Activated T-cell treated with anti-CD3 and anti-CD28 coated beads, Interleukin-2, amount 50 U/mL, for 4 hours (primary cell): Measurements from ENCODE around the gene ANKRD39. TPM values are rescaled to one million over a fixed set of nuclear protein-coding genes. Genes with fewer than 3 reads are reported as not detected.
A peak's percentile ranks its signal among the peaks of the same experiment; 100 is the strongest.
"Not testable (repeated sequence)": the region's sequence is repeated elsewhere in the genome, so short reads cannot be mapped to it uniquely, and the experiment has no call there.

Experiments
- ATAC-seq, 2 donors: fragments of 200-7000 bp; cut with Tn5 transposase; one replicate each; pipeline ENCODE4 v1.10.0; 2021
- DNase-seq: peaks from one replicate; pipeline ENCODE4 v3.0.0-alpha.2; 2020
- H3K27me3 Mint-ChIP-seq: one replicate; pipeline ENCODE4 v1.8.0; 2021; ENCODE audit warnings: low read depth, mixed read lengths
- H3K36me3 Mint-ChIP-seq: one replicate; pipeline ENCODE4 v1.8.0; 2022; ENCODE audit warnings: mixed read lengths; ENCODE audit not compliant: insufficient read depth
- H3K4me1 Mint-ChIP-seq: one replicate; pipeline ENCODE4 v1.8.0; 2021; ENCODE audit warnings: low read depth, mixed read lengths
- H3K4me3 Mint-ChIP-seq: one replicate; pipeline ENCODE4 v1.8.0; 2021; ENCODE audit warnings: mild to moderate bottlenecking, moderate library complexity, mixed read lengths
- H3K9me3 Mint-ChIP-seq: one replicate; pipeline ENCODE4 v1.8.0; 2021; ENCODE audit warnings: mixed read lengths
- total RNA-seq, 3 donors: library from RNA; stranded (reverse); gene quantifications; one replicate each; pipeline ENCODE4 v1.2.1, GENCODE V29; 2021

ANKRD39 gene
- total RNA-seq, 3 donors from 2014 or later: 42.4 to 44.4 (median 44.3) TPM

DNA sequence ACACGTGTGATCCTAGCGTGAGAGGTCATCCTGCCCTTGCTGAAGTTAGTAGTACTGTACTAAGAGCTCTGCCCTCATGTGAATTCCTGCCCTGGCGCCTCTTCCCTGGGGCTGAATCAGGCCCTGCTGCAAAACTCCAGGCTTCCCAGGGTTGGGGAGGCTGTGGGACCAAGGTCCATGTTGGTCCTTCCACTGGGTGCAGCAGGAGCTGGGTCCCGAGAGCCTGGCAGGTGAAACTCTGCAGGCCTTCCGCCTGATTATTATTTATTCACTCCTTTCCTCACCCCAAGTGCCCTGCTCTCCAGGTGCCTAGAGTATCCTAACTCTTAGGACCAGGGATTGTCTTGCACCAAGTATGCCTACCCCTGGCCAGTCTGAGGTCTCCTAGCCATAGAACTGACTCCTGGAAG, 47.0 kb downstream of the ANKRD39 start:
- no peaks in the 10 kb centered on the region for H3K9me3 Mint-ChIP-seq
- no peak for DNase-seq
- no peak overlapping the region for H3K4me3 Mint-ChIP-seq
- H3K36me3 Mint-ChIP-seq: peaks cover 5% of the 10 kb centered on the region
- H3K27me3 Mint-ChIP-seq: no peaks in the 10 kb centered on the region
- ATAC-seq: no peak
- H3K4me1 Mint-ChIP-seq: peaks cover 34% of the 10 kb centered on the region

DNA sequence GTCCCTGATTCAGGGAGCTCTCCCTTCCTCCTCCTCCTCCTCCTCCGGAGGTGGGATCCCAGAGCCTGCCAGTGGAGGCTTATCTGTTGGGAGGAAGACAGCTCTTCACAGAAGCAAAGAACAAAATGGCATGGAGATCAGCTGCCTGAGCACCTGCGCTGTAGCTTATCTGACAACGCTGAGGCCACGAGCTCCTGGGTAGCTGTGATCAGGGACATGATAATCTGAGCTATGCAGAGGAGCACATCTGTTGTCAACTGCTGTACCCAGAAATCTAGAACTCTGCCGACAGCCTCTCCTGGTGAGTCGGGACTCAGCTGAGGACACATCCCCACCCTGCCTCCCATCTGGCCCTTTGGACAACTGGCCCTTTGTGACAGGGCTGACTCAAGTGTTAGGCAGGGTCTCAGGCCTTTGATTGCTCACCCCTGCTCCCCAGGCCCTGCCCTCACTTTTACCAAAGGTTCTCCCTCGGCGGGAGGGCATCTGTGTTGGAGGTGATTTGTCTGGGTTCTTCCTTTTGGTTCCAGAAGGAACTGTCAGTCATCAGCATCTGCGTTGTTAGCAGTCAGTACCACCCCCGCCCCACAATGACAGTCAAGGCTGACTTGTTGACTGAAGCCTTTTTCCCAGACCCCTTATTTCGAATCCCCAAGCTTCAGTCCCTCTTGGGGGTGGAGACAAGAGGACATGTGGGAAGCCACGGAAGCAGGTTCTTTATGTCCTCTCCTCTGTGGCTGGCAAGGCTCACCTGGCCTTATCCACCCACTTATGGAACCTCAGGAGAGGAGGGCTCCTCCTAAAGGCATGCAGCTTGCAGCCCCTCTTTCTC, 47.6 kb downstream of the ANKRD39 start:
- H3K27me3 Mint-ChIP-seq: no peaks in the 10 kb centered on the region
- peaks cover 30% of the 10 kb centered on the region for H3K4me1 Mint-ChIP-seq
- DNase-seq: no peak

DNA sequence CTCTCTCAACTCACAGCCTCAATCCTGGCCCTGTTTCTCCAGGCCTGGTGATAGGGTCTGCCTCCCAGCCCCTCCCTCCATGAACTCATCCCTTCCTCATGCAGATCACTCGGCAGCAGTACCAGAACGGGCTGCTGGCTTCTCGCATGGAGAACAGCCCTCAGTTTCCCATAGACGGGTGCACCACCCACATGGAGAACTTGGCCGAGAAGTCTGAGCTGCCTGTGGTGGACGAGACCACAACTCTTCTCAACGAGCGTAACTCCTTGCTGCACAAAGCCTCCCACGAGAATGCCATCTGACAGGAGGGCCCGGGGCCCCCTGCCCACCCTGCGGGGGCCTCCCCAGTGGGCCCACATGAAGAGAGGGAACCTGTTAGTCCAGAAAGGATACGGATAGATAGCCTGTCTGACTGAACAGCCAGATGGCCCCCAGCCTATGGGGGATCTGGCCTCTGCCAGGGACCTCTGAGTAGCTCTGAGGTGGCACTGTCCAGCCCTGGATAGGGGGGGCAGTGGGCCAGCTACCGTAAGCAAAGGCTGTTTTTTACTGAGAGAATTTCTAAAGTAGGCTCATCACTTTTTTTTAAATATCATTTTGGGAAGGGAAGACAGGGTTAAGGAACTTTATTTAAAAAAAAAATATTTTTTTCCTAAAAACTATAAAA, 48.5 kb downstream of the ANKRD39 start:
- DNase-seq (no peak), ATAC-seq (no peak)
- peaks cover 5% of the 10 kb centered on the region for H3K36me3 Mint-ChIP-seq

More for the DNA sequence above, 47.6 kb downstream of the ANKRD39 start:
- no peaks in the 10 kb centered on the region for H3K9me3 Mint-ChIP-seq
- no peak for ATAC-seq
- H3K4me3 Mint-ChIP-seq: no peak overlapping the region
- H3K36me3 Mint-ChIP-seq: peaks cover 5% of the 10 kb centered on the region

DNA sequence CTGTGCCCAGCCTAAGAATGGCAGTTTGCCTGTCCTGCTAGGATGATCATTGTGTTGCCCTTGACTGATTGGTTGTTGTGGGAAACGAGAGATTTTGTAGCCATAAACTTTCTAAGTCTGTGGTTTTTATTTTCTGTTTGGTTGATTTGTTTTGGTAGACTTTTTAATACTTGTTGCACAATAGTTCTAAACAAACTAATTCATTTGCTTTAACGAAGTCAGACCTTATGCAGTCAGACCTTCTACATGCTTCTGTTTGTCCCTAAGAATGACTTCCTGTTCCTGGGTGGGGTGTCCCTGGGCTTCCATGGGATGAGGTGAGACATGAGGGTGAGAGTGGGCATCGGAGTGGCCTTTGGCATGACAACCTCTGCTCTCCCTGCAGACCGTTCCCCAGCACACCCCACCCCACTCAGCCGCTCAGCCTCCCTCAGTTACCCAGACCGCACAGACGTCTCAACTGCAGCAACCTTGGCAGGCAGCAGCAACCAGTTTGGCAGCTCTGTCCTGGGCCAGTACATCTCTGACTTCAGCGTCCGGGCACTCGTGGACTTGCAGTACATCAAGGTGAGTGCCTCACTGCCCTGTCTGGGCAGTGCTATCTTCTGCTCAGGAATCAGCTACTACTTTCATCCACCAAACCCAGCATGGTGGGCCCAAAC, 49.5 kb downstream of the ANKRD39 start:
- peaks cover 5% of the 10 kb centered on the region for H3K36me3 Mint-ChIP-seq
- ATAC-seq: no peak
- no peak for DNase-seq
- H3K9me3 Mint-ChIP-seq: no peaks in the 10 kb centered on the region
- no peaks in the 10 kb centered on the region for H3K27me3 Mint-ChIP-seq
- no peak overlapping the region for H3K4me3 Mint-ChIP-seq
- peaks cover 29% of the 10 kb centered on the region for H3K4me1 Mint-ChIP-seq

More for the DNA sequence above, 48.5 kb downstream of the ANKRD39 start:
- Mint-ChIP-seq H3K9me3 (no peaks in the 10 kb centered on the region), H3K4me3 (no peak overlapping the region), H3K27me3 (no peaks in the 10 kb centered on the region), H3K4me1 (peaks cover 29% of the 10 kb centered on the region)

DNA sequence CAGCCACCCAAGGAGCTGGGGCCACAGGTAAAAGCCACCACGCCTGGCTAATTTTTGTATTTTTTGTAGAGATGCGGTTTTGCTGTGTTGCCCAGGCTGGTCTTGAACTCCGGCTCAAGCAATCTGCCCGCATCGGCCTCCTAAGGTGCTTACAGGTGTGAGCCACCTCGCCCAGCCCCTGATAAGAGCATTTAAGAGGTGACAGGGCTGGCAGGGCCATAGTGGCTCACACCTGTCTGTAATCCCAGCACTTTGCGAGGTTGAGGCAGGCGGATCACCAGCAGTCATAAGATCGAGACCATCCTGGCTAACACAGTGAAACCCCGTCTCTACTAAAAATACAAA, 50.7 kb downstream of the ANKRD39 start:
- no peak for DNase-seq
- no peak overlapping the region for H3K4me3 Mint-ChIP-seq

DNA sequence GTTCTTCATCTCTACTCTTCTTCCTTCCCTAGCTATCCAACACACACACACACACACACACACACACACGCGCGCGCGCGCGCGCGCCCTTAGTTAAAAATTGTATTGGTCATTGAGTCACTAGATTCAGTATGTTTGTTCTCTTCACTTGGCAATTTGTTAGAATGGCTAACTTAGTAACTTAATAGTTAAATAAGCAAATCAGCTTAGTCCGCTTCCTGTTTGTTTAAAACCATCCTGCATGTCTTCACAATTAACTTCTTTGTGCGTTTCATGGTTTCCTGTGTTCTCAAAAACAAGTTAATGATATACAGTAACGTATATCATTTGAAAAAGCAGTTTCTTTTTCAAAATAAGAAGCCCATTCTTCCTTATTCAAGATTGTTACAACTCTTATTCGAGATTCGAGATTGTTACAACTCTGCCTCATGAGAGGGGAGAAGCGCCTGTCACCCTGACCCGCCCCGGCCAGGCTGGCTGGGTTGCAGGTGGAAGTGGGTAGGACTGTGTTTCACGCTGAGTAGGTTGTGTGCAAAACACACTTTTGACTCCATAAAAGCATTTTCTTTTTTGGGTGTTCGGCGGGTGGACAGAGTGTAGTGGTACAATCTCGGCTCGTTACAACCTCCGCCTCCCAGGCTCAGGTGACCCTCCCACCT, 51.2 kb downstream of the ANKRD39 start:
- peaks cover 1% of the 10 kb centered on the region for H3K36me3 Mint-ChIP-seq
- DNase-seq (peak; percentile 23), ATAC-seq (peak; percentile 64 to 68)
- no peaks in the 10 kb centered on the region for H3K9me3 Mint-ChIP-seq
- no peaks in the 10 kb centered on the region for H3K27me3 Mint-ChIP-seq
- peak overlapping the region; percentile 50 for H3K4me3 Mint-ChIP-seq
- H3K4me1 Mint-ChIP-seq: peaks cover 25% of the 10 kb centered on the region

More for the DNA sequence above, 50.7 kb downstream of the ANKRD39 start:
- Mint-ChIP-seq H3K27me3 (no peaks in the 10 kb centered on the region), H3K36me3 (peaks cover 1% of the 10 kb centered on the region), H3K9me3 (no peaks in the 10 kb centered on the region), H3K4me1 (peaks cover 25% of the 10 kb centered on the region)
- no peak for ATAC-seq

DNA sequence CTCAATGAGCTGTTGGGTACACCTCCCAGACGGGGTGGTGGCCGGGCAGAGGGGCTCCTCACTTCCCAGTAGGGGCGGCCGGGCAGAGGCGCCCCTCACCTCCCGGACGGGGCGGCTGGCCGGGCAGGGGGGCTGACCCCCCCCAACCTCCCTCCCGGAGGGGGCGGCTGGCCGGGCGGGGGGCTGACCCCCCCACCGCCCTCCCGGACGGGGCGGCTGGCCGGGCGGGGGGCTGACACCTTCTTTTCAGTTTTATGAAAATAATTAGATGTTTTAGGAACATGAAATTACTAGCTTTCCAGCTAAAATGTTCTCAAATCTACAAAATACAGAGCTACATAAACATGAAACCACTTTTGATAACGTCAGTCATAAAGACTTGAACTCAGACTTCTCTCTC, 51.9 kb downstream of the ANKRD39 start:
- not testable (repeated sequence) for H3K4me3 Mint-ChIP-seq, DNase-seq, H3K9me3 Mint-ChIP-seq, ATAC-seq, H3K27me3 Mint-ChIP-seq, H3K36me3 Mint-ChIP-seq
- H3K4me1 Mint-ChIP-seq: peaks cover 25% of the 10 kb centered on the region

DNA sequence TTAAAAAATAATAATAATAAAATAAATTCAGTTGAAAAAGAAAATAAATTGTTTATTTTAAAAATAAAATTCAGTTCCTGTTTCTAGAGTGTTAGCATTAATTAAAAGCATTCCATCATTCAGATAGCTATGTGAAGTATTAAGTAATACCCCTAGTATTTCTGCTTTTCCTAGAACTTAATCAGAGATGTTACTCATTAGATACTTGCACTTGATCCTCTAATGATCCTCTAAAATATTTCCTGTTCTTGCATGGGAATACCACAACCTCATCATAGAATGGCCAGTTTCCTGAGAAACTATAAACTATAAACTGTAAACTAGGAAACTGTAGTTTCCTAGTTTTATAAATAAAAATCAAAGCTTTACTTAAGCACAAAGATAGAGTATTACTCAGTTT, 52.8 kb downstream of the ANKRD39 start:
- DNase-seq (no peak), ATAC-seq (no peak)
- Mint-ChIP-seq H3K4me3 (no peak overlapping the region), H3K9me3 (no peaks in the 10 kb centered on the region), H3K4me1 (peaks cover 25% of the 10 kb centered on the region), H3K27me3 (no peaks in the 10 kb centered on the region), H3K36me3 (no peaks in the 10 kb centered on the region)

DNA sequence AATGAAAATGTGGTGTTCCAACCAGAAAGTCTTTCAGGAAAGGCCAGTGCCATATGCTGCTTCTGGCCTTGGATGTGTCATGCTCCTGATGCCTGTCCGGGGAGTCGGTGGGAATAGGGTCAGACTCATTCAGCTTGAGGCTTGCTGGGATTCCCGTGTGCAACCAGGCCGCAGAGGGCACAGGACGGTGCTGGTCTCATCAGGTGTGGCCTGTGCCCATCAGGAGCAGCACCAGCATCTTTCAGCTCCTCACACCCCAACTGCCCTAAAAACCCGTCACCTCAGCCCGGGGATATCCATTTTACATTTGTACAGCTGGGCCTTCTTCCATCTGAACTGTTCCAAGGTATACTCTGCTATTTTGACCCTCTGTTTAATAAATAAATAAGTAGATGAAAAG, 55.1 kb downstream of the ANKRD39 start:
- no peaks in the 10 kb centered on the region for H3K27me3 Mint-ChIP-seq
- no peak for DNase-seq
- no peak overlapping the region for H3K4me3 Mint-ChIP-seq
- peaks cover 7% of the 10 kb centered on the region for H3K36me3 Mint-ChIP-seq
- no peaks in the 10 kb centered on the region for H3K9me3 Mint-ChIP-seq
- ATAC-seq: no peak
- peaks cover 18% of the 10 kb centered on the region for H3K4me1 Mint-ChIP-seq

DNA sequence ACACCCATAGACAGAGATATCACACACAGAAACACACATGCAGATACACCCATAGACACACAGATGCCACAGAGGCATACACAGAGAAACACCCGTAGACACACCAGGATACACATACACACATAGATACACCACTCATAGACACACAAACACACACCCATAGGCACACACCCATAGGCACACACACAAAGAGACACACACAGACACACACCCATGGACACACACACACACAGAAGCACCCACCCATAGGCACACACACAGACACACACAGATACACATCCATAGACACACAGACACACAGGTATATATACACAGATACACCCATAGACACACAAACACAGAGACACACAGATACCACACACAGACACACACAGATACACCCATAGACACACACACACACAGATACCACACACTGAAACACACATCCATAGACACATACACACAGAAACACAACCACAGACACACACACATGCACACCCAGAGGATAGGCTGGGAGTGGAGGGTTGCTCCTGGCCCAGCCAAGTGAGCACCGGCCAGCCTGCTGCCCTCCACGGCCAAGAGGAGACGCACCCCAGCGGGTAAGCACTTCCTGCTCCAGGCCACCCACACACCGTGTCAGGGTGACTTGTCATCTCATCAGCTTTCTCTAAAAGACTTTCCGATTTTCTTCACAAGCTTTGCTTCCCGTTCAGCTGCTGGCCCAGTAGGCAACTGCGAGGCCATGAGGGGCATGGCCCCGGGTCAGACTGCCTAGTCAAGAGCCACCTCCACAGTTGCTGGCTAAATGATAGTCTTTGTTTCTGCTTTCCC, 55.8 kb downstream of the ANKRD39 start:
- DNase-seq: peak; percentile 32
- no peak overlapping the region for H3K4me3 Mint-ChIP-seq
- peaks cover 15% of the 10 kb centered on the region for H3K4me1 Mint-ChIP-seq
- H3K36me3 Mint-ChIP-seq: peaks cover 7% of the 10 kb centered on the region
- no peaks in the 10 kb centered on the region for H3K9me3 Mint-ChIP-seq
- peak in 1 of 2 donors; percentile 64 for ATAC-seq
- H3K27me3 Mint-ChIP-seq: no peaks in the 10 kb centered on the region

DNA sequence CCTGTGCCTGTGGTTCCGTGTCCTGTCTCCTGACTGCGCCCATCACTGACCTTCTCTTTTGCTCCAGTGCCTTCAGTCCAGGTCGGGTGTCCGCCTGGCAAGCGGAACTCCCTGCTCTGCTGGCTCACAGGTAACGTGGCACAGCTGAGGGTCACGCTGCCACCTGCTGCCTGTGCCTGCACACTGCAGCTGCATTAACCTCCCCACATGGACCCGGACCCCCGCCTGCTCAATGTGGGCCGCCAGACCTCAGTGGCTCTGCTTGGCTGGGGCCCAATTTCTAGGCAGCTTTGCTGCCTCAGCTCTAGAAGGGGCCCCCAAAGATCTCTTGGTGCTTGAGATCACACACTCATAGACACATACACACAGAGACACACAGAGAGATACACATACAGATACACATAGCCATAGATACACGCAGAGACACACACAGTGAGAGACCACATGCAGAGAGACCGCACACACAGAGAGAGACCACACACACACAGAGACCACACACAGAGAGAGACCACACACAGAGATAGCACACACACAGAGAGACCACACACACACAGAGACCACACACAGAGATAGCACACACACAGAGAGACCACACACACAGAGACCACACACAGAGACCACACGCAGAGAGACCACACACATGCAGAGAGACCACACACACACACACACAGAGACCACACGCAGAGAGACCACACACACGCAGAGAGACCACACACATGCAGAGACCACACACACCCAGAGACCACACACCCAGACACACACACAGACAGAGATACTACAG, 56.6 kb downstream of the ANKRD39 start:
- H3K4me1 Mint-ChIP-seq: peaks cover 7% of the 10 kb centered on the region
- peak; percentile 70 for DNase-seq
- peak; percentile 91 to 94 for ATAC-seq
- no peaks in the 10 kb centered on the region for H3K27me3 Mint-ChIP-seq
- H3K36me3 Mint-ChIP-seq: peaks cover 7% of the 10 kb centered on the region
- H3K9me3 Mint-ChIP-seq: no peaks in the 10 kb centered on the region
- no peak overlapping the region for H3K4me3 Mint-ChIP-seq

DNA sequence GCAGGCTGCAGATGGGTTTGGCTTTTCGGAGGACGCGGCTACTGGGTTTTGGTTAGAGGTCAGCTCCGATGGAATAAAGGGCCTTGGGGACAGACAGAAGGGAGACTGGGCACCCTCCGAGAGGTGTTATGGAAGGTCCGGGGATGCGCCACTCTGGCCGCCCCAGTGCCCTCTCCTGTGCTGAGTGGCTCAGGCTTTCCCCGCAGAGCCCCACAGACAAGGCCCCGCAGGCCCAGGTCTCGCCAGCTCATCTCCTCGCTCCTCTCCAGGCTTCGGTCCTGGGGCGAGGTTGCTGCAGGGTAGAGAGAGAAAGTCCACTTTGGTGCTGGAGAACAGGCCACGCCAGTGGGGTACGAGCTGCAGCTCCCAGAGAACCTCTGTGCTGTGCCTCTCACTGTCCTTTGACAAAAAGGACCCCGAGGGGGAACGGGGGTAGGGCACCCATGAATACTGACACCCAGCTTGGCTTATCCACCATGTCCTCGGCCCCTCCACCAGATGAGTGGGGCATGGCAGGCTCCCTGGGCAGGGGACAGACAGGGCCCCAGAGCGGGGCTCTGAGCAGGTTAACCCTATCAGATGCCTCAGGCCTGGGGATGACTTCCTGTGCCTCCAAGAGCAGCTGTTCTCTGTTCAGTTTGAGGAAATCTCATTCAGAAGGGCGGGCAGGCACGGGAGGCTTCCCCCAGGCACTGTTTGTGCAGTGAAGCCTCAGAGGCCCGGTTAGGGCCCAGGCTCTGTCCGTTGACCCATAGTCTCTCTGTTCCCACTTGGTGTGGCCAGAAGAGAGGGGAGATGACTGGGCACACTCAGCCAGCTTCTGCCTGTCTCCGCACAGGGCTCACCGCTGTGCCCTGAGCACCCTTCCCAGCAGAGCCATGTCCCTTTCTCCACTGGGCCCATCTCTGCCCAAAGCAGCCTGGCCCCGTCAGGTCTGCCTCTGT, 57.5 kb downstream of the ANKRD39 start:
- Mint-ChIP-seq H3K4me1 (peaks cover 6% of the 10 kb centered on the region), H3K4me3 (no peak overlapping the region), H3K9me3 (no peaks in the 10 kb centered on the region), H3K36me3 (peaks cover 7% of the 10 kb centered on the region), H3K27me3 (no peaks in the 10 kb centered on the region)
- DNase-seq: no peak
- peak; percentile 31 to 42 for ATAC-seq
